Measurements from ENCODE around the gene GFI1. TPM values are rescaled to one million over a fixed set of nuclear protein-coding genes. Genes with fewer than 3 reads are reported as not detected.

GFI1 gene
- total RNA-seq, 1 donor from 2014 or later: 0.17 TPM

Other genes with a start within 250 kb of the GFI1 start
- gene GLMN, start 187.9 kb downstream of the GFI1 start, total RNA-seq: 18.2 and 19.6 TPM in 2 replicates
- gene RPAP2, start 187.9 kb downstream of the GFI1 start, total RNA-seq: 40.7 and 40.8 TPM in 2 replicates